Stimulated activated CD8-positive, alpha-beta memory T cell treated with anti-CD3 and anti-CD28 coated beads, Interleukin-15, amount 100 ng/mL, for 4 hours (primary cell): Measurements from ENCODE around the gene TNRC6B.
"Not testable (repeated sequence)": the region's sequence is repeated elsewhere in the genome, so short reads cannot be mapped to it uniquely, and the experiment has no call there.

ENCODE experiments used
- DNase-seq, 2 donors: peaks; one replicate each; pipeline ENCODE4 v3.0.0-alpha.2; 2020; ENCODE audit warnings: low read depth in 2 of 2

Gene TNRC6B

DNA sequence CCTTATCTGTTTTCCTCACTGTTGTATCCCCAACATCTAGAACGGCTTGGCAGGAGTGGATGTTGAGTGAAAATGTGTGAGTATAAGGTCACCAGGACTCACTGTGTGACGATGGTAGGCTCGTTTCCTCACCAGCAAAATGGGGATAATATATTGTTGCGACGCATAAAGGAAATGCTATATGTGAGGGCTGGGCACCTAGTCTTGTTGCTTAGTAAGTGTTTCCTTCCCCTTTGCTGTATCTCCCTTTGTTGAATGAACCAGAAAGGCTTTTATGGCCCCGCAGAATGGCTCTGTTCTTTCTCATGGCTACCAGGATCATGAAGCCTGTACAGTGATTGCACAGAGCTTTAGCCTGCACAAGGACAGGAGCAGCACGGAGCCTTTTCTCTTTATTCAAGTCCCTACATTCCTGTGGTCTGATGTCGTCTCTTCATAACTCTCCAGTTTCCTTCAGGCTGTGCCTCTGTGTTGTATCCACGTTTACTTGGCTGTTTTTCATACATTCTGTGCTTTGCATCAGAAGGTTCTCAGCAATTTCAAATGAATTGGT is 5.4 kb downstream of the TNRC6B start:
- DNase-seq: no peak

DNA sequence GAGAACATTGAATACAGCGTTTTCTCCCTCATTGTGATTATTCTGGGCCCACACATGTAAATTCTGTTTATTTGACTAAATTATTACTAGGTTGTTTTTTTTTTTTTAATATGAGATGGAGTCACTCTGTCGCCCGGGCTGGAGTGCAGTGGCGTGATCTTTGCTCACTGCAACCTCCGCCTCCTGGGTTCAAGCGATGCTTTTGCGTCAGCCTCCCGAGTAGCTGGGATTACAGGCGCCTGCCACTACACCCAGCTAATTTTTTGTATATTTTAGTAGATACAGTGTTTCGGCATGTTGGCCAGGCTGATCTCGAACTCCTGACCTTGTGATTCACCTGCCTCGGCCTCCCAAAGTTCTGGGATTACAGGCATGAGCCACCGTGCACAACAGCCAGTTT is 5.9 kb downstream of the TNRC6B start:
- not testable (repeated sequence) for DNase-seq

DNA sequence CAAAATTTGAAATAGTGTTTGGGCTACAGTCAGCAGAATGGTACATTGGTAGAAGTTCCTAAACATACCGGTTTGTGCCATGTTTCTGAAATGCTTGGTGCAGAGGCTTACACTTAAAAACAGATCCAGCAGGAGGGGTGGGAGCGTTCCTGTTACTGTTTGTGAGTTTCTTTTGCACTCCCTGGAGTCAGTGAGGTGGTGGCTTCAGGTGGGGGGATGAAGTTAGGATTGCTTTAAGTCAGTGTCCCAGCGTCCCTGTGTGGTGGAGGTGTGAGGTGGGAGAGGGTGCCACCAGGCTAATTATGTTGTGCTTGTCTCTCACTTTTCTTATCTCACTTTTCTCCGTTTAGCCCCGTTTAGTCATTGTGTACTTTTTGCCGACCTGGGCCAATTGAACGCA is 9.7 kb downstream of the TNRC6B start:
- DNase-seq: no peak

DNA sequence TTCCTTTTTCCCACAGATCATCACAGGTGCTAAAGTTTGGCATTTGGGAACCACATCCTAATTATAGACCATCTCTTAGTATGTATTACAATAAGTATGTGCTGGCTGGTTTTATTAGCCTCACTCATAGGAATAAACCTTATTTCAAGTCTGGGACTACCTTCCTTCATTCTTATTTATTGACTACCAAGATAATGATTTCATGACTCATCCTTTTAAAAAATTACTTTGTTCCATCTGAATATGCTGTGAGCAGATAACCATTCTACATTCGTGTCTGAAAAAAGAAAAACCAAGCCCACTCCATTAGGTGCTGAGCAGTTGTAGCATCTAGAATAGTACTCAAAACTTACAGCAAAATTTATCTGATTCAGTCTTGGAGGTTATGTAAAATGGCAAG is 12.3 kb downstream of the TNRC6B start:
- no peak for DNase-seq

DNA sequence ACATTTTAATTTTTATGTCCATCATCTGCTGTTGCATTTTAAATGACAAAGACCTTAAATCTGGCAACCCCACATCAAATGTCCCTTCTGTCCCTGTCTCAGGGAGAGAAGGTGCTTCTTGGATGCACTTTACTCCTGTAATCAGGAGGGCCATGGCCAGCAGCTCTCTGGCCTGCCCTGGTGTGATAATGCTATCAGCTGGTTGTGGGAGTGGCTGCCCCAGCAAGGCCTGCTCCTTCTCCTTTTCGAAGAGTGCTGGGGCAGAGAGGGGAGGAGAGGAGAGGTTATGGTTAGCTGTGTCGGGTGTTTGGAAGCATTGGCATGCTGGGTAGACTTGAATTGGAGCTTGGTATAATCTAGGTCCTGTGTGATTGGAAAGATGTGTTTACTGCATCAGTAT is 12.8 kb downstream of the TNRC6B start:
- DNase-seq: no peak

DNA sequence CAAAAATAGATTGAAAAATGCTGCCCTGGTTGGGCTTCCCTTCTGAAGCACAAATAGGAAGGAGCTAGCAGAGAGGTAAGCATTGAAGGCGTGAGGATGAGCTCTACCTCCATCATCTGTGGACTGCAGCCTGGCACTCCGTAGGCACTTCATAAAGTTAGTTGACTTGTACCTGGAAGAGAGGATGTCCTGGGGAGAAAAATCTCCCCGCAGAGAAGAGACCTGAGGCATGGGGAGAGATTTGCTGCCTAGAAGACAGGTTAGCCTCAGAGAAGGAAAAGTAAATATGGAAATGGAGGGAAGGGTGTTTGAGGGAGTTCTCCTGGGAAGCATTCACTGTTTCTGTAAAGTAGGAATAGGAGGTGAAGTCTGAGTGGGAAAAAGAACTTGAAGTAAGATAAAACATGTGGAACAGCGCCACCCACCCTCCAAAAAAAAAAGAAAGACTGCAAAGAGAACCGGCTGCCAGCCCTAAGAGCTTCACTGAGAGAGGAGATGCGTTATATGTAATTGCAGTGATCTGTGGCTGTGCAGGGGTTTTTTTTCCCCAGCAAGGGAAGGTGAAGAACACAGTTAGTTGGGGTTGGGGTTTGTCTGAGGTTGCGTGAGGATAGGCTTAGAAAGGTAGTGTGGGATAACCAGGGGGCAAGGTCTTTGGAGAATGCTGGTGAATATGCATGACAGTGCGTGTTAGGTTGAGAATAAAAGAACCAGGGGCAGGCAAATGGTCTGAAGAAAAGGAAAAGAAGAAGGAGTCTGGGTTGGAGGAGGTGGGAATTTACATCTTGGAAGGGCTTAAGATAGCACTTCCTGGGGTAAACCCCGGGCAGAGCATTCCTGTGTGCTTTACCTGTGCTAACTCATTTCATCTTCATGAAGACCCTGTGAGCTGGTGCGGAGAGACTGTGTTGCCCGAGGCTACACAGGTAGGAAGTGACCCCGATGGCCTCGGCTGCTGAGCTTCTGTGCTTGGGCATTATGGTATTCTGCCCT is 16.0 kb downstream of the TNRC6B start:
- DNase-seq: no peak

DNA sequence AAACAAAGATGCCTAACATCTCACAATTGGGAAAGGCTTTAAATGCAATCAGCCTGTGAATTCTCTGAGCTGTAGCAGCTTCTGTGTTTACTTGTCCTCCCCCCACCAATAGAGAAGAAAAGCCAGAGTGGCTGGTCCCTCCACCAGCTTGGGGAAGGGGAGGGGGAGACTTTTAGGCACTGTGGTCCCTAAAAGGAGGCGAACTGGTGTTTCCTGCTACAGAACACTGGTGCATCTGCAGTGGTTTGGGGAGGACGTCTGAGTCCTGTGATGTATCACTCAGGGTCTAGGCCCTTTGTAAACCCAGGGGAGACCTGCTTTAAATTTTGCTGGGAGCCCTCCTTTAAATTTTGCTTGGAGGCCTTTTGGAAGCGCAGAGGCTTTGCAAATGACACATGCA is 16.9 kb downstream of the TNRC6B start:
- no peak for DNase-seq

DNA sequence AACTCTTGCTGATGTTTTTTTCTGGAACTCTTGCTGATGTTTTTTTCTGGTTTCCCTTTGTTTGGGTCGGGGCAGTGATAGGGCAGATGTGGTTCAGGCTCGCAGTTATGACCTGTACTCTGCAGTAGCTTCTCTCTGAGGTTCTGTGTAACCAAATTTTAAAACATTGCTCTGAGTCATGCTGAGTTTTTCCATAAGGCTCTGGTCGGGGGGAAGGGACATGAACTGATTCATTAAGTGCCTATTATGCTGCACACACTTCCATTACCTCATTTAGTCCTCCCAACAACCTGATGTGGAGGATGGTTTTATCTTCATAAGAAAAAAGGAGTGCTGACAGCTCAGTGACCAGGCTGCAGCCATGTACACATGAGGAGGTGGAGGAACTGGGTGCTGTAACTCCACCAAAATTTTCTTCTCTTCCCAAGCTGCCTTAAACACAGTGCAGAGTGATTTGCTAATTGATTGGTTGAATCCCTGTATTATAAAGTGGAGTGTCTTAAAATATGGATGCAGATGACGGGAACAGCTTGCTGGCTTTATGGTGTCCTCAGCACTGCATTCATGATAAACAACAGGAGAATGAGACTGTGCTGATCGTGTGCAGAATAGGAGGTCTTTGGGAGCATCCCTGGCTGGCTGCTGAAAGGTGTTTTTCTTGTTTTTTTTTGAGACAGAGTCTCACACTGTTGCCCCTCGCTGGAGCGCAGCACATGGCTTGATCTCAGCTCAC is 19.1 kb downstream of the TNRC6B start:
- DNase-seq: no peak

DNA sequence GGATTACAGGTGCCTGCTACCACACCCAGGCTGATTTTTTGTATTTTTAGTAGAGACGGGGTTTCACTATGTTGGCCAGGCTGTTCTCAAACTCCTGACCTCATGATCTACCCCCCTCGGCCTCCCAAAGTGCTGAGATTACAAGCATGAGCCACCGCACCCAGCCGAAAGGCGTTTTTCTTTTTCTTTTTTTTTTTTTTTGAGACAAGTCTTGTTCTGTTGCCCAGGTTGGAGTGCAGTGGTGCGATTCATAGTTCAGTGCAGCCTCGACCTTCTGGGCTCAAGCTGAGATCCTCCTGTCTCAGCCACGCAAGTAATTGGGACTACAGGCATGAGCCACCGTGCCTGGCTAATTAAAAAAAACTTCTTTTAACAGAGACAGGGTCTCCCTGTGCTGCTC is 19.7 kb downstream of the TNRC6B start:
- not testable (repeated sequence) for DNase-seq

DNA sequence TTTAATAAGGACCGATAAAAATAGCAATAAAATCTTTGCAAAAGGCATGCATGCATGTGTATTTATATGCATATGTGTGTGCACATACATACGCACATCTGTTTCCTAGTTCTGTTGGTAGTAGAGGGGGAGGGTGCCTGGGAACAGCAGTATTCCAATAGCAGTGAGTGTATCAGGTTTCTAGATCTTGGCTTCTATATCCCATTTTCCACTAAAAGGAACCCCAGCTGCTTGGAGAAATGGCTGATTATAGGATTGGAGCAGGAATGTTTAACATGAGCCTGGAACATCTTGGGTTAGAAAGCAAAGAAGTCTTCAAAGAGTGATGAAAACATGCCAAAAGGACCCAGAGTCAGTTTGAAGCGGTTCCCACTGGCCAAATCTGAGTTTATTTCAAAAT is 21.0 kb downstream of the TNRC6B start:
- no peak for DNase-seq

DNA sequence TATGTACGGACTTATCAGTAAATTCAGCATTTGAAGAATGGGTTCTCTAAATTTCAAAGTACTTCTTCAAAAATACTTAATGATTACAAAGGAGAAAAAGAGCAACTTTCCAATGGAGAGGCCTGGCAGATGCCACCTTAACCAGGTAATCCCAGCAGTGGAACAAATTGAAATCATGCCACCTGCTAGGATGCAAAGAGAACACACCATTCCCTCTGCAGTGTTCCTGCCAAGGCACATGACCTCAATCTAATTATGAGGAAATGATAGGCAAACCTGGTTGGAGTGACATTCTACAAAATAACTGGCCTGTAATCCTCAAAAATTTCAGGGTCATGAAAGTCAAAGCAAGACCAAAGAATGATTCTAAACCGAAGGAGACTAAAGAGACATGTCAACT is 21.5 kb downstream of the TNRC6B start:
- DNase-seq: no peak

DNA sequence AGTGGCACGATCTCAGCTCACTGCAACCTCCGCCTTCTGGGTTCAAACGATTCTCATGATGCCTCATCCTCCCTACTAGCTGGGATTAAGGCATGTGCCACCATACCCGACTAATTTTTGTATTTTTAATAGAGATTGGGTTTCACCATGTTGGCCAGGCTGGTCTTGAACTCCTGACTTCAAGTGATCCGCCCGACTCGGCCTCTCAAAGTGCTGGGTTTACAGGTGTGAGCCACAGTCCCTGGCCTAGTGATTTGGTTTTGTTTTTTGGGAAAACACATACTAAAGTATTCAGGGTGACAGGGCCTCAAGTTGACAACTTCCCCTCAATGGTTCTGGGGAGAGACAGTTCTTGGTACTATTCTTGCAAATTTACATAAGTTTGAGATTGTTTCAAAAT is 22.1 kb downstream of the TNRC6B start:
- DNase-seq: no peak

DNA sequence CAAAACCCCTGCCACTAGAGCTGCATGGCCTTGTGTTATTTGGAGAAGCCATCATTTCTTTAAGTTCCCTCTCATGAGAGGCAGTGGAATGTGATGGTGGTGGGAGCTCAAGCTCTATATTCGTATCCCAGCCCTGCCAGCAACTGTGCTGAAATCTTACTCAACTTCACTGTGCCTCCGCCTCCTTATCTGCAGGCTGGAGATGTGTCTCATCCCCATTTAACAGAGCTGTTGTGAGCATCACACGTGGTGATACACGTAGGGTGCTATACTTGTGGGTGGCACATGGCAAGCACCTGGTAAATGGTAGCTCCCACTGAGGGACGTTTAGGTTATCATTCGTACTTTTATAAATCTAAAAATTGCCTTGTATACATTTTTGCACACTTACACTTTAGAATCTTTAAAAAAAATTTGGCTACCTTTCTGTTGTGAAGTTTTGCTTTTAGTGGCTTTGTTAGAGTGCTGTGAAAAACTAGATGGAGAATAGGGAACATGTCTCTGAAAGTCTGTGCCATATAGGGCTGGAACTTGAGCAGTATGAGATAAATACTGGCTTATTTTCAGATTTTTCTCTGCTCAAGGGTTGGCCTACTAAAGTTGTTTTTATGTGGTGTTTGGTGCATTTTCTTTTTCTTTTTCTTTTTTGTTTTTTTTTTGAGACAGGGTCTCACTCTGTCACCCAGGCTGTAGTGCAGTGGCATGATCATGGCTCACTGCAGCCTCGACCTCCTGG is 23.2 kb downstream of the TNRC6B start:
- DNase-seq: no peak

DNA sequence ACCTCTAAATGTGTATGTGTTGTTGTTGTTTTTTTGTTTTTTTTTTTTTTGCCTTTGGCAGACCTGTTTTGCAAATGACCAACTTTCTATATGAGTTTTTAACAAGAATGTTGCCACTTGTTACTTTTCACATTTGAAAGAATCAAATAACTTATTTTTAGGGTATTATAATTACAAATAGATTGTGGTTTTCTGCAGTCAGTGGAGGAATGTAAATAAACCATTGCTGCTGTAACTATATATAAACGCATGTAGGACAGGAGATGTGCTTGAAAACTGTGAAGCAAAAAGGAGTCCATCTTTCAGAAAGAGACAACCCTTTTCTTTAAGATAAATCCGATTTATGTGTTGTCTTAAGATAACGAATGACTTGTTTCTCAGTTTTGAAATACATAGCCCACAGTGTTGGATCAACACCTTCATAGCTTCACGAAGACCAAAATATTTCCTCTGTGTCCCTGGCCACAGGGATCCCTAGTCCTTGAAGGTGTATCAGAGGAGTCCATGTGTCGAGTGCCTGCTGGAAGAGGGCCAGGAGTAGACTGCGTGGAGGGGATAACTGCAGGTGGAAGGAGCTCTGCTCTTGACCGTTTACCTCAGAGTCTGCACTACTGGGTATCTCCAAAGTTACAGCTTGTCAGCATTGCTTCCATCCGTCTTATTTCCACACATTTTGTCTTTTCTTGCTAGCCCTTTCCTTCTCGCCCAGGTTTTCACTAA is 24.7 kb downstream of the TNRC6B start:
- no peak for DNase-seq

DNA sequence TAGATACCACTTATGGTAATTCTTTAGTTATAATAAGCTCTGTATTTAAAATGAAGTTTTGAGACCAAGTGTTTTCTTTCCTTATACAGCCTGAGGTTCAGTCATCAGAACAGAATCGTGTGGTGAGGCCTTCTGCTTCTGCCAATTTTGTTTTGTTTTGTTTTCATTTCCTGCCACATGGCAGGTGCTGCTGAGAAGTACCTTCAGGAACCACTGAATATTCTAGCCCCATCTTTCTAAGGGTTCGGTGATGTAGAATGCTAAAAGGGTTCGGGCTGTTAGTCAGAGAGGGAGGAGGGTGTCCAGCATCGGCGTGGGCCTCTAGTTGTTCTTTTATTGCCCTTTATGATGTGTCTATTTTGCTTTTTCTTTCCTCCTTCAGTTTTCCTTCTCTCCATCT is 25.8 kb downstream of the TNRC6B start:
- no peak for DNase-seq

DNA sequence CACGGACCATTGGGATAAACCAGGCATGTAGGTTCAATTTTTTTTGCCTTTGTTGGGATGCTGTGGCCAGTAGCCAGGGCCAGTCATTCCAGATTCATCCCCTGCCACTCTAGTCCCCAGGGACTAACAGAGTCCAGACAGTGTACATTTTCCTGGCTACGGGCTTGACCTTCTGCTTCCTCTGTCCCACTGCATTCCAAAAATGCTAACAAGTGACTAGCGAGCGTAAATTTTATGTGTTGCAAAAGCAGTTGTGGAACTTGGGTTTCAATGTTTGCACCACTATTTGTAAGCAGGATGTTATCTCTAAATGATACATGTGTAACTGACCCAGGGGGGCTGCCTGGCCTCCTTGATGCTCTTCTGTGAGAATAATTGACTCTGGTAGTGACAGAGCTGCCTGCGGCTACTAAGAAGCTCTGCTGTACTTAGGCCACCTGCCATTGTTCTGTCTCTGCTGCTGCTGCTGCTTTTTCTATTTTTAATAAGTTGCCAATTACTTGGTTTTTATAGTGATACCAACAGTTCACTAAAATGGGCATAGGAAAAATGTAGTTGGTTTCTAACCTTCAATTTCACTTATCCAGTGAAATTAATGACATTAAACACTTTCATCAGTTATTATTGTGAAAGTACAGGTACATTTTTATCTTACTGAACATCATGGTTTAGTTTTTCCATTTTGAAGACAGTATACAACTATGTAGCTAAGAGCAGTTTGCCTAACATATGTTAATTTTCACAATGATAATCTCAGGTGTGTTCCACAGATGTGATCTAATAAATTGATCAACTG is 26.8 kb downstream of the TNRC6B start:
- DNase-seq: no peak

DNA sequence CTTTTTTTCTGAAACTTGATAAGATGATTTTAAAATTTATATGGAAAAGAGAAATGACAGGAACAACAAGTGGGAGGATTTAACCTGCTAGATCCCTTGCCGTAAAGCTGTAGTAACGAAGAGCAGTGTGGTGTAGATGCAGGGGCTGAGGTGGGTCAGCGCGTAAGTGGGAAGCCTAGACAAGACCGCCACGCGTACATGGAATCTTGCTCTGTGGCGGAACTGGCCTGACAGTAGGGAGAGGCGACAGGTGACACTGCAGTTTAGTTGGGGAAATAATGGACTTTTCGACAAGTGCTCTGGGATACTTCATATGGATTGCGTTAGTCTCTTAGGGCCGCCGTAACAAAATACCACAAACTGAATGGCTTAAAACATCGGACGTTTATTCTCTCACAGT is 28.8 kb downstream of the TNRC6B start:
- no peak for DNase-seq

DNA sequence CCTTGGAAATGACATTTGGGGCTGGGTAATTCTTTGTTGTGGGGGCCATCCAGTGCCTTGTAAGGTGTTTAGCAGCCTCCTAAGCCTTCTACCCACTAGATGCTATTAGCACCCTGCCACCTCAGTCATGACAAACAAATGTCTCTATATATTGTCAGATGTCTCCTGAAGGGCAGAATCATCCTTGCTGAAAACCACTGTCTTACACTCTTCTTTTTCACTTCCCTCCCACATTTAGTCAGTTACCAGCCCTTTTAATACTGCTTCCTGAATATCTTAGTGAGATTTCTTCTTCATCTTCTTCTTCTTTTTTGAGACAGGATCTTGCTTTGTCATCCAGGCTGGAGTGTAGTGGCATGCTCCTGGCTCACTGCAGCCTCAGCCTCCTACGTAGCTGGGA is 33.1 kb downstream of the TNRC6B start:
- DNase-seq: no peak

DNA sequence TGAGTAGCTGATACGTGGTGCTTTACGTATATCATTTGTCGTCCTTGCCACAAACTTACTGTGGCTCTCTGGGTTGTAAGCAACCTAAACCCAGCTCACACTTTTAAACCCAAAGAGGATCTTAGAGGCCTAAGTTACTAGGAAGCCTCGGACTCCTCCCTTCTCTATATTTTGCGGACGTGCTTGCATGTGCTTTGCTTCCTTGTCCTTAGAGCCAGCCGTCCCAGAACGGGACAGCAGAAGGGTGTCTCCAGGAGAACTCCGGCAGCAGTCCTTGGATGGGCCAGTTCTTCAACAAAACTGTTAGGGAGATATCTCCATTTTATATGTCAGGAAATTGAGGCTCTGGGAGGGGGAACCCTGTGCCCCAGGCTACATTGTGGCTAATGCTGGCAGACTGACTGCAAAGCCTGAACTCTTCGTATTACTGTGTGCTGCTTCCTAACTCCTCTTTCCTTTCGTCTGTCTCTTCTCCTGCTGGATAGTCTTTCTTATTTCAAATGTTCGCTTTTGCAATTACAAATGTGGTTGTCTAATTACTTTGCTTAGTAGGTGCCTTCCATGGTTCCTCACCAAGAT is 33.8 kb downstream of the TNRC6B start:
- DNase-seq: no peak

DNA sequence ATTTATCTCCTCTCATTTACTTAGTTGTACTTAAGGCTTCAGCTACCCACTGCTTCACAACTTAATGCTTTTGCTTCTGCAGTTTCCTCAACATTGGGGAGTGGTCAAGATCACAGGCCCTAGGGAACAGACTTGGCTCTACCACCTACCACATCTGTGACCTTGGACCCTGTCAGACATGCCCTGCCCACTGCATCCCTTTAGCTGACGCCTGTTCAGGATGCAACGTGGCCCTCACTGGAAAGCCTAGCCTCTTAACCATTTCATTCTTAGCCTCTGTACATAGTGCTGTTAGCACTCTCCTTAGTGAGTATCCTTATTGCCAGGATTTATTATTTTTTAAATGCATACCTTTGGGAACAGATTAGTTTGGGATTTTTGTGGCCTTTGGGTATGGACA is 34.4 kb downstream of the TNRC6B start:
- no peak for DNase-seq
